NB4 (cell line): Measurements from ENCODE around the gene TRIM77.
A peak's percentile ranks its signal among the peaks of the same experiment; 100 is the strongest.
"Not testable (repeated sequence)": the region's sequence is repeated elsewhere in the genome, so short reads cannot be mapped to it uniquely, and the experiment has no call there.

Source experiments
- DNase-seq: peaks from one replicate; pipeline ENCODE4 v3.0.0; 2010; ENCODE audit warnings: low read depth
- H3K4me3 ChIP-seq: one replicate; pipeline ENCODE4 v1.5.1; 2011; ENCODE audit warnings: mild to moderate bottlenecking, low read depth, low read length, moderate library complexity
- CTCF ChIP-seq: IDR thresholded peaks from one replicate; pipeline ENCODE4 v1.5.1; 2012; ENCODE audit warnings: low read depth, low read length
- MAX ChIP-seq: IDR thresholded peaks from 2 replicates; pipeline ENCODE4 v1.6.1; 2011; ENCODE audit warnings: low read depth, low read length
- MYC ChIP-seq: IDR thresholded peaks from 2 replicates; pipeline ENCODE4 v1.6.1; 2011; ENCODE audit warnings: low read depth, low read length
- POLR2A ChIP-seq: IDR thresholded peaks from 2 replicates; pipeline ENCODE4 v1.6.1; 2011; ENCODE audit warnings: mild to moderate bottlenecking; ENCODE audit not compliant: insufficient read length; ENCODE audit errors: extremely low read depth

TRIM77 gene

GRCh38 chr11:89709999-89710398 is at the start of gene TRIM77:
Gene TRIM77, plus strand, starts transcription at chr11:89710299. Its CDS starts 0 bp downstream, at chr11:89710299.
- not testable (repeated sequence) for H3K4me3 ChIP-seq, DNase-seq

- no peak for TF ChIP-seq CTCF
- no peak for TF ChIP-seq MYC
- TF ChIP-seq MAX: no peak
- TF ChIP-seq POLR2A: no peak
- DNase-seq: no peak
- H3K4me3 ChIP-seq: no peak overlapping the region
Measured at GRCh38 chr11:89667001-89667400, 43.1 kb upstream of the TRIM77 start.

GRCh38 chr11:89668158-89668557 is 41.9 kb upstream of the TRIM77 start:
- not testable (repeated sequence) for DNase-seq

GRCh38 chr11:89669586-89669985 is 40.5 kb upstream of the TRIM77 start:
- not testable (repeated sequence) for DNase-seq, H3K4me3 ChIP-seq

More at GRCh38 chr11:89668158-89668557, 41.9 kb upstream of the TRIM77 start:
- not testable (repeated sequence) for H3K4me3 ChIP-seq

GRCh38 chr11:89669993-89670669 is 40.0 kb upstream of the TRIM77 start:
- not testable (repeated sequence) for H3K4me3 ChIP-seq, DNase-seq

GRCh38 chr11:89672547-89672946 is 37.6 kb upstream of the TRIM77 start:
- not testable (repeated sequence) for DNase-seq, H3K4me3 ChIP-seq

GRCh38 chr11:89673380-89673779 is 36.7 kb upstream of the TRIM77 start:
- not testable (repeated sequence) for DNase-seq, H3K4me3 ChIP-seq

GRCh38 chr11:89675383-89675782 is 34.7 kb upstream of the TRIM77 start:
- TF ChIP-seq CTCF: peak; percentile 15
- H3K4me3 ChIP-seq: not testable (repeated sequence)
- peak; percentile 15 for DNase-seq

GRCh38 chr11:89675948-89676347 is 34.2 kb upstream of the TRIM77 start:
- DNase-seq, H3K4me3 ChIP-seq: not testable (repeated sequence)

GRCh38 chr11:89707080-89707479 is 3.0 kb upstream of the TRIM77 start:
- DNase-seq, H3K4me3 ChIP-seq: not testable (repeated sequence)

GRCh38 chr11:89724866-89725498 is 14.9 kb downstream of the TRIM77 start:
- H3K4me3 ChIP-seq, DNase-seq: not testable (repeated sequence)

GRCh38 chr11:89730215-89730614 is 20.1 kb downstream of the TRIM77 start:
- DNase-seq, H3K4me3 ChIP-seq: not testable (repeated sequence)
